Calu3 (cell line): ENCODE data around the gene ARPC1A. TPM values are rescaled to one million over a fixed set of nuclear protein-coding genes. Genes with fewer than 3 reads are reported as not detected.
"Not testable (repeated sequence)": the region's sequence is repeated elsewhere in the genome, so short reads cannot be mapped to it uniquely, and the experiment has no call there.

ENCODE experiments used
- Bru-seq: library from RNA; stranded (reverse); fragments of 400-500 nt; gene quantifications from one replicate; lab custom pipeline; 2021; lab: Mats Ljungman, UMichigan
- BruChase-seq, 2 experiments: library from RNA; stranded (reverse); fragments of 400-500 nt; gene quantifications; one replicate each; lab custom pipeline; 2021; lab: Mats Ljungman, UMichigan
- BruUV-seq: library from RNA; stranded (reverse); fragments of 400-500 nt; replicated peaks from 2 replicates; lab custom pipeline; 2021; lab: Mats Ljungman, UMichigan
- CTCF ChIA-PET: fragments of 300-600 bp; sonication (Branson Sonifier 250); formaldehyde crosslinking; loops from one replicate; lab custom pipeline; 2022; ENCODE audit warnings: antibody characterized with exemption; lab: Charles Lee
- DNase-seq: peaks from one replicate; pipeline ENCODE4 v3.0.0; 2022
- H3K27ac Mint-ChIP-seq: one replicate; pipeline ENCODE4 v1.8.0; 2022; ENCODE audit warnings: mixed read lengths; ENCODE audit not compliant: unreplicated experiment
- H3K27me3 Mint-ChIP-seq: one replicate; pipeline ENCODE4 v1.8.0; 2022; ENCODE audit warnings: mixed read lengths; ENCODE audit not compliant: unreplicated experiment
- H3K36me3 Mint-ChIP-seq: one replicate; pipeline ENCODE4 v1.8.0; 2022; ENCODE audit warnings: mild to moderate bottlenecking, moderate library complexity, mixed read lengths; ENCODE audit not compliant: insufficient read depth, unreplicated experiment
- H3K4me1 Mint-ChIP-seq: one replicate; pipeline ENCODE4 v1.8.0; 2022; ENCODE audit warnings: mild to moderate bottlenecking, low read depth, mixed read lengths; ENCODE audit not compliant: unreplicated experiment
- H3K4me3 Mint-ChIP-seq: one replicate; pipeline ENCODE4 v1.8.0; 2022; ENCODE audit warnings: mild to moderate bottlenecking, low read depth, moderate library complexity, mixed read lengths; ENCODE audit not compliant: unreplicated experiment
- H3K9me3 Mint-ChIP-seq: one replicate; pipeline ENCODE4 v1.8.0; 2022; ENCODE audit warnings: low read depth, mixed read lengths; ENCODE audit not compliant: unreplicated experiment
- CTCF ChIP-seq: fragments of 200-600 bp; IDR thresholded peaks from one replicate; pipeline ENCODE4 v1.8.0; 2022; ENCODE audit warnings: antibody characterized with exemption; ENCODE audit not compliant: unreplicated experiment
- intact Hi-C: fragments of 100-400 bp; cut with micrococcal nuclease; formaldehyde crosslinking; loops from one replicate; pipeline ENCODE4 v1.10.0; 2022; ENCODE audit not compliant: unreplicated experiment
- long read RNA-seq: library from polyadenylated mRNA; stranded (forward); transcript quantifications from one replicate; pipeline ENCODE4 v2.0.0, GENCODE V29; 2022
- total RNA-seq: library from RNA; stranded (reverse); gene quantifications from 2 replicates; pipeline ENCODE4 v1.2.3, GENCODE V29; 2022

The ARPC1A gene
- 146 TPM in 2 replicates for total RNA-seq
- percentile 94 among the genes with signal in this experiment for Bru-seq, nascent RNA
- percentile 99 among the genes with signal in this experiment for BruChase-seq, experiment 1, labeled RNA remaining after a 6-hour chase
- BruChase-seq, experiment 2, labeled RNA remaining after a 2-hour chase, result percentile 98 among the genes with signal in this experiment
- long read RNA-seq, transcript ARPC1A-201 (10 exons, 1,565 nt), result major isoform, 201 of 234 reads
- long read RNA-seq, partial matches to known transcripts, result 18 of 234 reads
- long read RNA-seq, other reads (novel, unspliced or antisense), result 15 of 234 reads

GRCh38 chr7:99325592-99326407, at the start of gene ARPC1A:
Gene ARPC1A (plus strand): TSS chr7:99325898. CDS start chr7:99333354, 7,456 bp downstream.
- H3K27me3 Mint-ChIP-seq, result no peaks in the 10 kb centered on the region
- peaks cover 39% of the 10 kb centered on the region for H3K36me3 Mint-ChIP-seq
- peak within 1 kb of the TSS; percentile 73 for H3K4me3 Mint-ChIP-seq
- TF ChIP-seq CTCF, result no peak
- H3K4me1 Mint-ChIP-seq, result peaks cover 23% of the 10 kb centered on the region
- H3K27ac Mint-ChIP-seq, result peak within 1 kb of the TSS; percentile 71
- no TSS peak for BruUV-seq
- intact Hi-C loops, result no loop called here
- CTCF ChIA-PET, result interaction anchor here (0.7 kb wide), 1 partner anchor 188 kb away, joined by 3 read pairs; no protein-coding TSS in a partner anchor
- no peaks in the 10 kb centered on the region for H3K9me3 Mint-ChIP-seq
- DNase-seq, result peak; percentile 86

DNA sequence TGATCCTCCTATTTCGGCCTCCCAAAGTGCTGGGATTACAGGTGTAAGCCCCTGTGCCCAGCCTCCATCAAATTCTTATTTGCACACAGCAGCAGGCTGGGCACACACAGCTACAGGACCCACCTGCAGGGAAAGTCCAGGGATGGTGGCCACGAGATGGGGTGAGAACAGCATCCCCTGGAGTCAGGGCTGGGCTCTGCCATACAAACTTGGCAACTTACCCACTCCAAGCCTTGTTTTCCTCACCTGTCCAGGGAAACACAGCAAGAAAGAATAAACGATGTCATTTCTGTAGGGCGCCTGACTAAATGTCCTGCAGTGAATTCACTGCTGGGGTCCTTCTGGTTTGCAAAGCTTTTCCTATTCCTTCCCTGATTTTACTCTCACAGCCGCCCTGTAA, 47.5 kb upstream of the ARPC1A start:
- Mint-ChIP-seq H3K27ac (no peak overlapping the region), H3K4me1 (peaks cover 23% of the 10 kb centered on the region), H3K27me3 (no peaks in the 10 kb centered on the region), H3K9me3 (peaks cover 5% of the 10 kb centered on the region), H3K4me3 (no peak overlapping the region), H3K36me3 (no peaks in the 10 kb centered on the region)
- no peak for DNase-seq
- TF ChIP-seq CTCF, result no peak
- no TSS peak for BruUV-seq
- intact Hi-C loops, result no loop called here
- CTCF ChIA-PET, result no interaction called here

- DNase-seq, H3K36me3 Mint-ChIP-seq, CTCF ChIA-PET, H3K9me3 Mint-ChIP-seq, intact Hi-C loops, BruUV-seq, H3K4me3 Mint-ChIP-seq, H3K27me3 Mint-ChIP-seq, H3K4me1 Mint-ChIP-seq, H3K27ac Mint-ChIP-seq: not testable (repeated sequence)
Measured at GRCh38 chr7:99284165-99284564, 41.5 kb upstream of the ARPC1A start.

- H3K4me3 Mint-ChIP-seq, result no peak overlapping the region
- TF ChIP-seq CTCF, result no peak
- no peaks in the 10 kb centered on the region for H3K9me3 Mint-ChIP-seq
- no peaks in the 10 kb centered on the region for H3K36me3 Mint-ChIP-seq
- no peak for DNase-seq
- no peaks in the 10 kb centered on the region for H3K4me1 Mint-ChIP-seq
- CTCF ChIA-PET, result interaction anchor here (0.7 kb wide), 1 partner anchor 69 kb away, joined by 3 read pairs; no protein-coding TSS in a partner anchor
- H3K27ac Mint-ChIP-seq, result no peak overlapping the region
- intact Hi-C loops, result no loop called here
- H3K27me3 Mint-ChIP-seq, result no peaks in the 10 kb centered on the region
- BruUV-seq, result no TSS peak
Measured at GRCh38 chr7:99287779-99288534, 37.7 kb upstream of the ARPC1A start.
